Endothelial cell of umbilical vein (primary cell): ENCODE data around the gene AP3S2. TPM values are rescaled to one million over a fixed set of nuclear protein-coding genes. Genes with fewer than 3 reads are reported as not detected.
A peak's percentile ranks its signal among the peaks of the same experiment; 100 is the strongest.

ENCODE experiments used
- BruUV-seq: library from RNA; stranded (reverse); fragments of 400-500 nt; replicated peaks from 2 replicates; lab custom pipeline; 2021; lab: Mats Ljungman, UMichigan
- CTCF ChIA-PET: fragments of 300-600, 350-600 bp; sonication (Branson Sonifier 250); formaldehyde crosslinking; loops from one replicate; lab custom pipeline; 2021; ENCODE audit warnings: antibody characterized with exemption, inconsistent platforms; lab: Charles Lee
- POLR2A ChIA-PET: fragments of 300-600, 350-600 bp; sonication (Branson Sonifier 250); formaldehyde crosslinking; loops from one replicate; lab custom pipeline; 2021; ENCODE audit warnings: antibody characterized with exemption, inconsistent platforms; lab: Charles Lee
- DNase-seq: peaks from one replicate; pipeline ENCODE4 v3.0.0-alpha.2; 2011; ENCODE audit warnings: low read depth, low spot score
- FAIRE-seq: peaks from 2 replicates; lab custom pipeline; 2011; peaks lifted over from hg19 to GRCh38; lab: Jason Lieb, UNC
- H2AFZ ChIP-seq: 2 replicates; pipeline ENCODE4 v1.6.0; 2012; ENCODE audit warnings: low read depth, low read length, control low read depth, inconsistent platforms
- H3K27ac ChIP-seq: 2 replicates; pipeline ENCODE4 v1.5.1; 2011; ENCODE audit warnings: low read depth, mild to moderate bottlenecking, control low read depth, low read length, moderate library complexity; ENCODE audit not compliant: insufficient read depth
- H3K27me3 ChIP-seq, 2 experiments: 2 replicates each; pipeline versions ENCODE4 v1.6.0 to v1.6.1; 2011; ENCODE audit warnings: low read length in 2 of 2, mixed read lengths in 1 of 2; ENCODE audit not compliant: control insufficient read depth in 2 of 2, insufficient read depth in 2 of 2
- H3K36me3 ChIP-seq, 2 experiments: 2 replicates in 1 of 2; 3 replicates in 1 of 2; pipeline ENCODE4 v1.5.1; 2011; ENCODE audit warnings: low read length in 2 of 2, mild to moderate bottlenecking in 1 of 2, moderate library complexity in 1 of 2; ENCODE audit not compliant: control insufficient read depth in 2 of 2, insufficient read depth in 2 of 2; ENCODE audit errors: extremely low read depth in 1 of 2
- H3K4me1 ChIP-seq: 3 replicates; pipeline ENCODE4 v1.5.1; 2011; ENCODE audit warnings: mild to moderate bottlenecking, low read length; ENCODE audit not compliant: control insufficient read depth, insufficient read depth; ENCODE audit errors: extremely low read depth
- H3K4me2 ChIP-seq: 2 replicates; pipeline ENCODE4 v1.6.1; 2011; ENCODE audit warnings: low read length, control low read depth, mixed read lengths; ENCODE audit not compliant: insufficient read depth
- H3K4me3 ChIP-seq, 3 experiments: fragments of 200-600 bp in 1 of 3; sonication (generic), shearing (Covaris generic) in 1 of 3; replicated peaks in 1 of 3; 2 replicates each; pipeline ENCODE4 v1.5.1; 2011 to 2016; ENCODE audit warnings: control low read depth in 3 of 3, low read length in 3 of 3, mild to moderate bottlenecking in 2 of 3, inconsistent platforms in 1 of 3, low read depth in 1 of 3, moderate library complexity in 1 of 3; ENCODE audit not compliant: insufficient read depth in 1 of 3
- H3K79me2 ChIP-seq: 2 replicates; pipeline ENCODE4 v1.6.0; 2012; ENCODE audit warnings: low read length, inconsistent platforms; ENCODE audit not compliant: control insufficient read depth, insufficient read depth
- H3K9ac ChIP-seq: replicated peaks from 2 replicates; pipeline ENCODE3; 2011; ENCODE audit warnings: low read length, control low read depth; ENCODE audit not compliant: insufficient read depth; ENCODE audit errors: extremely low read depth
- H3K9me1 ChIP-seq: replicated peaks from 3 replicates; pipeline ENCODE4 v1.6.0; 2011; ENCODE audit warnings: mild to moderate bottlenecking, low read length; ENCODE audit not compliant: control insufficient read depth, insufficient read depth; ENCODE audit errors: extremely low read depth
- H3K9me3 ChIP-seq: replicated peaks from 2 replicates; pipeline ENCODE4 v1.5.1; 2012; ENCODE audit warnings: low read length, inconsistent platforms; ENCODE audit not compliant: control insufficient read depth, insufficient read depth
- H4K20me1 ChIP-seq: replicated peaks from 2 replicates; pipeline ENCODE3; 2011; ENCODE audit warnings: mild to moderate bottlenecking, low read length; ENCODE audit not compliant: control insufficient read depth, insufficient read depth; ENCODE audit errors: extremely low read depth
- FOS ChIP-seq: IDR thresholded peaks from 2 replicates; pipeline ENCODE4 v1.6.1; 2011; ENCODE audit warnings: mild to moderate bottlenecking, low read length, moderate library complexity, borderline replicate concordance; ENCODE audit not compliant: insufficient read depth
- GATA2 ChIP-seq: IDR thresholded peaks from 2 replicates; pipeline ENCODE4 v1.7.0; 2011; ENCODE audit warnings: low read depth, mild to moderate bottlenecking, moderate library complexity, mixed read lengths, low read length; ENCODE audit not compliant: insufficient read length, insufficient read depth
- JUN ChIP-seq: IDR thresholded peaks from 2 replicates; pipeline ENCODE4 v1.6.1; 2011; ENCODE audit warnings: borderline replicate concordance, low read depth; ENCODE audit not compliant: insufficient read length, insufficient read depth
- MYC ChIP-seq: IDR thresholded peaks from one replicate; pipeline ENCODE4 v1.6.1; 2011; ENCODE audit warnings: mild to moderate bottlenecking, low read depth, low read length
- POLR2A ChIP-seq: IDR thresholded peaks from 2 replicates; pipeline ENCODE4 v1.6.1; 2012; ENCODE audit warnings: low read depth, mild to moderate bottlenecking, control low read depth, low read length
- POLR2AphosphoS5 ChIP-seq: IDR thresholded peaks from 2 replicates; pipeline ENCODE4 v1.6.1; 2012; ENCODE audit warnings: low read depth, mild to moderate bottlenecking, control low read depth, low read length, moderate library complexity; ENCODE audit not compliant: insufficient read depth
- dilution Hi-C: fragments of 300-500 bp; cut with MboI; formaldehyde crosslinking; loops from one replicate; pipeline ENCODE4 v1.15.0; 2019; ENCODE audit warnings: low sequenced_read_pairs; ENCODE audit not compliant: extremely low pct_ligation_motif_present
- intact Hi-C: fragments of 100-400 bp; cut with micrococcal nuclease; formaldehyde crosslinking; loops from one replicate; pipeline ENCODE4 v1.10.0; 2022
- polyA plus RNA-seq, 4 experiments: library from polyadenylated mRNA; depleted of rRNA in 3 of 4; stranded (reverse) in 3 of 4; unstranded in 1 of 4; fragments of >200 nt; gene quantifications; 2 replicates each; pipeline versions ENCODE4 v1.2.1 to v1.2.3, GENCODE V29; 2011 to 2012; ENCODE audit warnings: missing spikeins in 1 of 4
- total RNA-seq: library from RNA; stranded (reverse); gene quantifications from 2 replicates; pipeline ENCODE4 v1.2.3, GENCODE V29; 2021
- TF ChIP-seq, protein P1 (sequence below), 2 donors: IDR thresholded peaks; 1 replicate in 1 of 2; 2 replicates in 1 of 2; pipeline ENCODE4 v1.5.1; 2011; ENCODE audit warnings: low read length in 2 of 2, mild to moderate bottlenecking in 2 of 2, moderate library complexity in 2 of 2, control low read depth in 1 of 2, inconsistent platforms in 1 of 2, low read depth in 1 of 2; ENCODE audit not compliant: insufficient read depth in 1 of 2; ENCODE audit errors: extremely low read depth in 1 of 2
- TF ChIP-seq, protein P2 (sequence below): IDR thresholded peaks from 2 replicates; pipeline ENCODE4 v1.6.1; 2011; ENCODE audit not compliant: insufficient read depth, insufficient read length

AP3S2 gene
- total and polyA plus RNA-seq, 2 donors (not counting 3 experiments of a cell fraction or from before 2014, with no cell fraction given), result 14.6 to 31.1 TPM

DNA sequence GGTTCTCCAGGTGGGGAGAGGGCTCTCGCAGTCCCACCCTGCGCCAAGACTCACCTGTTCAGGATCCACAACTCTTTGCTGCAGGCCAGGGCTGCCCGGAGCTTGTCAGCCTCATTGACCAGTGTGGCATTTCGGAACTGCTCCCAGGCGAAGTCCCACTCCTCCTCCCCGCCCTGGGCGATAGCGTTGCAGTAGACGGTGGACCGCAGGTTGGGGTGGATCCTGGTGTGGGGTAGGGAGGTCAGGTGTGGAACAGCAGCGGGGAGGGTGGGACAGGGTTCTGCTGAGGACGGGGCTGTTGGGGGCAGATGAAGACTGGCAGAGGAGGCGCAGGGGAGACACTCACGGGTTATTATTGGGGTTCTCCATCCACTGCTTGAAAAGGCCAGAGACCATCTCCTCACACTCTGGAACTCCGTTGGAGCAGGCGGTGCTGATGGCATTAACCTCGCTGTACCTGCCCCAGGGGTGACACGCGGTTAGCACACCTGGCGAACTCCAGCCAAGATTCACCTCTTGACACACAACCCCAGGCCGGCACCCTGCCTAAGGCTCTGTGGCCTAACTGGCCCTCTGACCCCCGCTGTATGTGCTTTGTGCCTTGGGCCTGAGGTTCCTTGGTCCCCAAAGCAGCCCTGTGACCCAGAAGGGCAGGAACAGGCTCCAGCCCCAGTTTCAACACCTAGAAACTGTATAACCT lies 101.5 kb downstream of the AP3S2 start:
- Histone ChIP-seq H3K4me2 (no peak overlapping the region), H3K79me2 (peaks cover 4% of the 10 kb centered on the region), H3K36me3 (peaks cover 8 to 36% of the 10 kb centered on the region in 2 experiments), H4K20me1 (no peaks in the 10 kb centered on the region), H3K9ac (no peak overlapping the region), H2AFZ (no peak overlapping the region), H3K4me1 (peaks cover 19% of the 10 kb centered on the region), H3K9me1 (no peaks in the 10 kb centered on the region), H3K4me3 (no peak overlapping the region), H3K27ac (no peak overlapping the region), H3K9me3 (no peaks in the 10 kb centered on the region), H3K27me3 (no peaks in the 10 kb centered on the region)
- DNase-seq (no peak), FAIRE-seq (no peak)
- BruUV-seq, result TSS peak; percentile 29
- TF ChIP-seq, protein P1, sequence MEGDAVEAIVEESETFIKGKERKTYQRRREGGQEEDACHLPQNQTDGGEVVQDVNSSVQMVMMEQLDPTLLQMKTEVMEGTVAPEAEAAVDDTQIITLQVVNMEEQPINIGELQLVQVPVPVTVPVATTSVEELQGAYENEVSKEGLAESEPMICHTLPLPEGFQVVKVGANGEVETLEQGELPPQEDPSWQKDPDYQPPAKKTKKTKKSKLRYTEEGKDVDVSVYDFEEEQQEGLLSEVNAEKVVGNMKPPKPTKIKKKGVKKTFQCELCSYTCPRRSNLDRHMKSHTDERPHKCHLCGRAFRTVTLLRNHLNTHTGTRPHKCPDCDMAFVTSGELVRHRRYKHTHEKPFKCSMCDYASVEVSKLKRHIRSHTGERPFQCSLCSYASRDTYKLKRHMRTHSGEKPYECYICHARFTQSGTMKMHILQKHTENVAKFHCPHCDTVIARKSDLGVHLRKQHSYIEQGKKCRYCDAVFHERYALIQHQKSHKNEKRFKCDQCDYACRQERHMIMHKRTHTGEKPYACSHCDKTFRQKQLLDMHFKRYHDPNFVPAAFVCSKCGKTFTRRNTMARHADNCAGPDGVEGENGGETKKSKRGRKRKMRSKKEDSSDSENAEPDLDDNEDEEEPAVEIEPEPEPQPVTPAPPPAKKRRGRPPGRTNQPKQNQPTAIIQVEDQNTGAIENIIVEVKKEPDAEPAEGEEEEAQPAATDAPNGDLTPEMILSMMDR (IDR thresholded peaks at IDR 0.05; ENCODE audit: extremely low read depth in 1 of 2, insufficient read depth in 1 of 2, low read depth in 1 of 2, low read length in 2 of 2), result no peak
- TF ChIP-seq GATA2 (no peak), POLR2A (no peak), JUN (no peak), MYC (no peak), POLR2AphosphoS5 (no peak), FOS (no peak)
- TF ChIP-seq, protein P2, sequence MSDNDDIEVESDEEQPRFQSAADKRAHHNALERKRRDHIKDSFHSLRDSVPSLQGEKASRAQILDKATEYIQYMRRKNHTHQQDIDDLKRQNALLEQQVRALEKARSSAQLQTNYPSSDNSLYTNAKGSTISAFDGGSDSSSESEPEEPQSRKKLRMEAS, result no peak
- intact Hi-C loops (no loop called here), dilution Hi-C loops (no loop called here)
- POLR2A ChIA-PET, result no interaction called here
- CTCF ChIA-PET, result no interaction called here
